HG03342 (cell line): ENCODE data around the gene TPPP.

Source experiments
- ATAC-seq: cut with Tn5 transposase; IDR thresholded peaks from one replicate; pipeline ENCODE4 v1.9.1; 2021; ENCODE audit warnings: mild to moderate bottlenecking, moderate library complexity; ENCODE audit not compliant: unreplicated experiment

Gene TPPP

DNA sequence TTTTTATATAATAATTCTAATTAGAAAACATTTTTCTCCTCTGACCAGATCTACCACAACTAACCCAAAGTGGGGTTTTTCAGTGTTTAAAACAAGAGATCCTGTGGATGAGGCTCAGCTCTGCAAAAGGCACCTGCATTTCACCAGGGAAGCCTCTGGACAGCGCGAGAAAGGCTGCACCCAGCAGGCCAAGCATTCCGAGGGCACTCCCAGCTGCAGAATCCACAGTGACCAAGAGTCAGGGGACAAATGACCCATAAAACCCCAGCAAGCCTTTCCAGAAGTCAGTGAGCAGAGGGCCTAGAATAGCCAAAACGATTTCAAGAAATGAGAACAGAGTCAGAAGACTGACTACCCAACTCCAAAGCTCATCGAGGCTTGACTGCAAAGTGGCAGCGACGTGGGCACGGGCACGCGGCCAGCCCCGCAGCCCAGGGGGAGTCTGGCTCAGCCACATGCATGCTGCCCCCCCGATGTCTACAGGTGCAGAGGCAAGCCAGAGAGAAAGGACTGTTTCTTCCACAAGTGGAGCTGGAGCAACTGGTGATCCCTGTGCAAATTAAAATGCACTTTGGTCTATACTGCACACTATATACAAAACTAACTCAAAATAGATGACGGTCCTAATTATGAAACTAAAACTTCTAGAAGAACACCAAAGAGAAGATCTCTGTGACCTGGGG is 26.2 kb downstream of the TPPP start:
- ATAC-seq: no peak

DNA sequence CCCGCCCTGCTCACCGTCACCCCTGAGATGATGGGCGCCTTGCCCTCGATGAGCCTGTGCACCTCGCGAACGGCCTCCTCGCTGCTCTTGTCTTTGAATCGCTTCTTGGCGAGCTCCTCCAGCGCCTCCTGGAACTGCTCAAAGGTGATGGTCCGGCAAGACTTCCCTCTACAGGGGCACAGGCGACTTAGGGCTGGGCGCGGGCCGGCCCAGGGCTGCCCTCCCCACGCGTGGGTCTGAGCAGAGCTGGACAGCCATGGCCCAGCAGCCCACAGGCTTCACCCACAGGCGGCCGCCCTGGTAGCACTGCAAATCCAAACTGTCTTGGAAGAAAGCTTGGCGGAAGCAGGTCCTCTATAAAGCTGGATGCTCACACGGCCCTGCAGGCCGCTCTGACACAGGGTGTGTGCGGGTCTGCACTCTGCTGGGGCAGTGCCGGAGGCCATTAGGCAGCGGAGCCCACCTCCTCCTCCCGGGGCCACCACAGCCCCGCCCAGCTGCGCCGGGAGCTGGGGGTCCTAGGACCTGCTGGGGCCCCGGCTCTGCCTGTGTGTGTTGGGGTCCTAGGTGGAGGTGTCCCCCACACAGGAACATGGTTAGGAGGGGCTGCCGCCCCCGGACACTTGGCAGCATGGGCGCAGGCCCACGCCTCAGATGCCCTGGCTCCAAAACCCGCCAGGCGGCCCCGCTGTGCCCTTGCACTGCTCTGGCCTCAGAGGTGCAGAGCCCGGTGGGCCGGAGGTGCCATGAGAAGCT is 27.0 kb downstream of the TPPP start:
- no peak for ATAC-seq

DNA sequence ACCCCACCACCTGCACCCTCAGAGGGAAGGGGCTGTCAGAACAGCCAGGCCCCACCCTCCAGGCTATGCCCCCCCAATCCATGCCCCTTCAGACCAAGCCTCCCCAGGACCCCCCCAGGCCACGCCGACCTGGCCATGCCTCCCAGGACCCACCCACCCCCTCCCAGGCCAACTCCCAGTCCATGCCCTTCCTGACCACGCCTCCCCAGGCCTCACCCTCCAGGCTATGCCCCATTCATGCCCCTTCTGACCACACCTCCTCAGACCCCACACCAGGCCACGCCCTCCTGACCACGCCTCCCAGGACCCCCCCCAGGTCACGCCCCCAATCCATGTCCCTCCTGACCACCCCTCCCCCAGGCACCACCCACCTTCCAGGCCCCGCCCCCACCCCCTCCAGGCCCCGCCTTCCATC is 27.6 kb downstream of the TPPP start:
- ATAC-seq: no peak

DNA sequence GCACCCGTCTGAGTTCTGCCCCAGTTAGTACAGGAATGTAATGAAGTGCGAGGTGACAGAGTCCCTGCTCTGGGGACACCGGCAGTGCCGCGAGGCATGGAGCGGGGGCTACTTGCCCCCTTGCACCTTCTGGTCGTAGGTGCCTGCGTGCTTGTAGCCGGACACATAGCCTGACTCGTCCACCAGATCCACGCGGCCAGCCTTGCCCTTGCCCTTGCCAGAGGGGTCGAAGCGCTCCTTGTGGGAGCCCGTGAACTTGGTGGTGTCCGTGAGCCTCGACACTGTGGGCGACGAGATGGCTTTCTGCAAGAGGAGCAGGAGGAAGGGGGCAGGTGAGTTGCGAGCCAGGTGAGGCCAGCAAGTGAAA is 28.2 kb downstream of the TPPP start:
- no peak for ATAC-seq

DNA sequence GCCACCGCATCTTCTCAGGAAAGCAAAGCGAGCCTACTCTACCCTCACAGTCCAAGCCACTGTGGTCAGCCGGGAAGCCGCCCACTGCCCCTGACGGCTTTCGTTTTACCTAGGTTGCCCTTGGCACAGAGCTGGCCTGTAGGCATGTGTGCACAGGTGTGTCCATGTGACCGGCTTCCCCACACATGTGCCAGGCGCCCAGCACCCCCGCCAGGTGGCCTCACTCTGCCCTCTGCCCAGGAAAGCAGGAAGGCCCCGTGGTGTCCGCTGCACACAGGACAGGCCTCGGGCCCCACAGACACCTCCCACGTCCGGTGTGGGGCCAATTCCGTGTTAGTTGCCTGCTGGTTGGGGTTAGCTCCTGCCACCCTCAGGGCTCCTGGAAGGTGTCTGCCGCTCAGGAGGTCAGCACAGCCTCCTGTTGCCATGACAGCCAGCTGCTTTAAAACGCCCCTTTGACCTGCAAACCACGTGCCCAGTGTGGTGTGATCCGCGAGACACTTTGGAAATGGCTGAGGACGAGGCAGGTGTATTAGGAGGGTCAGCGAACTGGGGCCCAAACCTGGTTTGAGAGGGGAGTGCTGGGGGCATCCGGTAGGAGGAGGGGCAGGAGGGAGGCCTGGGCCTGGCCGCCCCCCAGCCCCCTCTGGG is 28.7 kb downstream of the TPPP start:
- no peak for ATAC-seq

DNA sequence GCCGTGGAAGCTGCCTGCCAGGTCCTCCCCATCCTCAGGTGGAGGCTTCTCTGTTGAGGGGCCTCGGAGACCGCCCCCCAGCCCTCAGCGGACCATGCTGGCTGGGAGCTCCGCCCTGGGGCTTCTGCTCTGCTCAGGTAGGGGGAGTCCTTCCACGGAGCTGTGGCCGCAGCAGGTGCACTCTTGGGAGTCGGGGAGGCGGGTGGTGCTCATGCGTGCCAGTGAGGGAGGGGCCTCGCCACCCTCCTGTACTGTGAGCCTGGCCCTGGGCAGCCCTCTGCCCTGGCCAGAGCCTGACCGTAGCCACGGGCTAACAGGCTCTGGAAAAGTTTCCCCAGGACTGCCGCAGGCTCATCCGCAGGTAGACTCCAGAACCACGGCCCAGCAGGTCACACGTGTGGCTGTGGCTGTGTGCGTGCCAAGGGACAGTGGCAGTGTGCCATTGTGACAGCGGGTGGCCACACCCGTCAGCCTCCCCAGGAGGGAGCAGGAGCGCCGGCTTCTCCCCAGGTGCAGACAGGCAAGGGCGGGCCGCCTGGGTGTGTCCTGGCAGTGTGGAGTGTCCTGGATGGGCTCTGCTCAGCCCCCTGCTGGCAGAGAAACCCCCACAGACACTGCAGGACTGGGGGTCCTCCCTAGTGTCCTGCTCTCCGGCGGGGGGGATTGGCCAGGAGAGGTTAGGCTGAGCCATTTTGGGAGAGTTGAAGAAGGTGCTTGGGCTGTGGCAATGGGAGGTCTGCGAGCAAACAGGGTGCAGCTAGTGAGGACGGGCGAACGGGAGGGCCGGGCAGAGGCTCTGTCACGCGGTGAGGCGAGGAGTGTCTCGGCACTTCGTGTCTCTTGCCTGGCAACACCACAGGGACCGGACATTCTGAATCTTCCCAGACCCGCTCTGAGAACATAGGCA is 29.5 kb downstream of the TPPP start:
- ATAC-seq: no peak

DNA sequence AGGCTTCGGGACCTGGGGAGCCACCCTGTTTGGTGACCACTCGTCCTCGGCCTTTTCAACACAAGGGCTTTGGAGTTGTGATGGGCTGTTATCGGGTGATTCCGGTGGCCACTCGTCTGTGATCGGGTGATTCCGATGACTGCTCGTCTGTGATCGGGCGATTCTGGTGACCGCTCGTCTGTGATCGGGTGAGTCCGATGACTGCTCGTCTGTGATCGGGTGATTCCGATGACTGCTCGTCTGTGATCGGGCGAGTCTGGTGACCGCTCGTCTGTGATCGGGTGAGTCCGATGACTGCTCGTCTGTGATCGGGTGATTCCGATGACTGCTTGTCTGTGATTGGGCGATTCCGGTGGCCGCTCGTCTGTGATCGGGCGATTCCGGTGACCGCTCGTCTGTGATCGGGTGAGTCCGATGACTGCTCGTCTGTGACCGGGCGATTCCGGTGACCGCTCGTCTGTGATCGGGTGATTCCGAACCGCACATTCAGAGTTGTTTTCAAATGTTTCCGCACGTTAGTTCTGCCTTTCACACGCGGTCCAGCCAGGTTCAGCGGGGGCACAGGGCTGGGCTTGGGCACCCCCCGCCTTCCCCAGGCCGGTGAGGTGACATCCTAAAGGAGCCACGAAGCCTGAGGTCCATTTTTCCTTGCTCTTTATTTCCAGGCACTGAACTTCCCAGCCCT is 30.3 kb downstream of the TPPP start:
- ATAC-seq: no peak

DNA sequence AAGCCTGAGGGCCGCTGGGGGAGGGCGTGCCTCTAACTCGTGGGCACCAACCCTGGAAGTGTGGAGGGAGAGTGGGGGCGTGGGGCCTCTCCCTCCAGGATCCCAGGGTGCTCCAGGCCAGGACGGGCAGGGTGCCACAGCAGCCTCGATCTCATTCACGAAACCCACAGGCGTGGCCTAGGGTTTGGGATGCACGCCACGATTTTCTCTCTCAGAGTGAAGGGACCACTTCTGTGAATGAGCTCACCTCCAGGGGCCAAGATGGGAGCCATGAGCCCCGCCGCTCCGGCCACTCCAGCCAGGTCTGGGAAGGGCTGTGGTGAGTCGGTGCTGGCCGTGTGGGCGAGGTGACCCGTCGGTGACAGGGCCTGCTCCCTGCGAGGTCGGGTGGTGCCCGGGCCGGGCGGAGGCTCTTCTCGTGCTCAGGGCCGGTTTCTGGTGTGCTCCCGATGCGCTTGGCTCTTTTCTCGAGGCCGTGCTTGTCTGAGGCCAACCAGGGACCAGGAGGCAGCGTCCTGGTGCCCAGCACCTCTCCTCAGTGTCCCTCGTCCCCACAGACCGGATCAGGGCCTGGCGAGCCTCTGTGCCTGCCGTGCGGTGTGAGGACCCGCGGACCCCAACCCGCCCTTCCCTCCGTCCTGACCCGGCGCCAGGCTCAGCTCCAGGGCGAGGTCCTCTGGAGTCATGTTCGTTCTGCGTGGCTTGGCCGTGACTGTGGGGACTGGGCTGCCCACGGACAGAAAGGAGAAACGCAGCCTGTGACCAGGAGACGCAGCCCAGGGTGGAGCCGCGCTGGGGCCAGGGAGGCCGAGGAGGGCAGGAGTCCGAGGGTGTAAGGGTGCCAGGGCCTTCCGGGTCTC is 31.0 kb downstream of the TPPP start:
- ATAC-seq: no peak

DNA sequence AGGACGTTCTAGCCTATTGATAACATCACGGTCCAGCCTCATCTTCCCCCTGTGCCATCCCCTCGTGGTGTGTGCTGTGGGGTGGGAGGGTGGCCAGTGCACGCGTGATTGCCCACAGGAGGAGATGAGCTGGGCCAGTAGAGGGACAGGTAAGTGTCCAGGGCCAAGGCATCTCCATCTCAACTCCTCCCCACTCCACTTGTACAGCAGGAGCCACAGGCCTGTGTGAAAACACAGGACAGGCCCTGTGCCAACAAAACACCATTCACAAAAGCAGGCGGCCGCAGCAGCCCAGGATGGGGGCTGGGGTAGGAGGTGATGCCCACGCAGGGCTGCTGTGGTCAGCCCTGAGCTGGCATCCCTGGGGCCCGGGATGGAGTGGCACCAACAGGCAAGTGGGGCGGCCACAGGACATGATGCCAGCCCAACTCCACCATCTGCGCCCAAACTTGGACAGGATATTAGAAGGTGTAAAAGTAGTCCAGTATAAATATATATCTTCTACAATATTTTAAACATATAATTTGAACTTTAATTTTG is 32.6 kb downstream of the TPPP start:
- no peak for ATAC-seq

DNA sequence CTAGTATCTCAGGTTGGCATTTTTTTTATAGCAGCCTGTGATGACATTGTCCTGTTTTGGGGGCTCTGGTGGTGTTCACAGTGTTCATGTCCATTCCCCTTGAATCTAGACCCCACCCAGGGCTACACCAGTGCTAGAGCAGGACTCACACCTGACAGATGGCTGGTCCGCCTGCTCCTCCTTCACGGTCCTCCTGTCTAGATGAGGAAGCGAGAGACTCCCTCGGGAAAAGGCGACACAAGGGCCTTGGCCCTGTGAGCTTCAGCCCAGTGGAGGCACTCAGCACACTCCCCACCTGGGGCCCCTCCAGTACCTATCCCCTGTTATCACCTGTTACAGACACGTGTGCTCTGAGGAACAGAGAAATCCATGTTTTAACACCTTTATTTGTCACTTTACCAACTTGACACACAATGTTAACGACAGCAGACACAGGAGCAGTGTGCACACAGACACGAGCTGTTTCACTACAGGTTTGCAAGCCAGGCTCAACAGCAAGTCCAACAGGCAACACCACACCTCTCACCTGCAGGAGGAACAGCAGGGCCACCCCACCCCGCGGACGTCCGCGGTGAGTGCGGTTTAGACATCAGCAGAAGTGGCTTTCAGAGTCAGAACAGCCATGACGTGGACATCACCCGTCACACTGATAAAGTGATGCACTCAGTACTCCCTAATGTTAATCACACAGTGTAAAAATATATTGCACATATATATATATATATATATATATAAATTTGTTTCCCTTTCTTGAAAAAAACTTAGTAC is 33.5 kb downstream of the TPPP start:
- no peak for ATAC-seq

DNA sequence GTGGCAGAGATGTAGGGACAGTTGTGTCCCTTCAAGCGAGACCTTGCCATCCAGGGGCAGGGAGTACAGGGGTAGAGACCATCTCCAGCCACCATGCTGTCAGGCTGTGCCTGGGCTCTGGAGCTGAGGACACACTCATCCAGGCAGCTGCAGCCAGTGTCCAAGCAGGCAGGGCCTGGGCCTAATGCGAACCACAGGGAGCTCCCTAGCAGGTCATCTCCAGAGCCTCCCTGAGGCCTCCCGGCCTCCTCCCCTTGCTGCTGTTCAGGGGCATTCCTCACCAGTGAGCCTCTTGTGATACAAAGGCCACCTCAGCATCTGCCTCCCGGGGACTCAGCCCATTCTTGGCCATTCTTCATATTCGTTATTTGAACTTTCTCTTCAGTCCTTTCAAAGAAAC is 35.0 kb downstream of the TPPP start:
- no peak for ATAC-seq

DNA sequence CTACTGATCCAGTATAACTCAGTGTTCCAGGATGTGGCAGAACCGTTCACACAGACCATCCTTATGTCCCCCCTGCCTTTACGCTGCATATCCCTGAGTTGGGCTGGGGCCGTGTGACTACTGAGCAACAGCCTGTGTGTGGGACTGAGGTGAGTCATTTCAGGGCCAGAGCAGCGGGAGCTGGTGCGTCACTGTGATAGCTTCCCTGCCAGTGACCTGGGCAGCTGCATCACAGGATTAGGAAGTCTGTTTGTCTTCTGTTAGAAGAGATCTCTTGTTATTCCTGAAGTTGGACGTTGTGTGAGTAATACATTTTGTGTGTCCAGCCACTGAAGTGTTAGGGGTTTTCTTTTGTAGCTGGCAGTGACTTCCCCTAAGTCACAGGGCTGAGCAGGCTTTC is 35.6 kb downstream of the TPPP start:
- no peak for ATAC-seq

DNA sequence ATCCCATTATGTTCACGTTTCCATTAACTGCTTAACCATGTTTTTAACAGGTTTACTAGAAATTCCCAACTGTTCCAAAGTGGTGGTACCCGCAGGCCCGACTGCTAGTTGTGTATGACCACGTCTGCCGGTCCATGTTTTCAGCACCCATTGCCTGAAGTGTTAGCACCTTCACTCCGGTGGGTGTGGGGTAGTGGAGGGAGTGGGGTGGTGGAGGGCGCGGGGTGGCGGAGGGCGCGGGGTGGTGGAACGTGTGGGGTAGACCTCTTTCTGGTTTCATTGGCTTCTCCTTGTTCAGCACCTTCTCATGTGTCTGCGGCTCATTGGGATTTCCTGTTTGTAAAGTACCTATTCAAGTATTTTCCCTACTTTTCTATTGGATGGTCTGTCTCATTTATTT is 37.7 kb downstream of the TPPP start:
- ATAC-seq: no peak

DNA sequence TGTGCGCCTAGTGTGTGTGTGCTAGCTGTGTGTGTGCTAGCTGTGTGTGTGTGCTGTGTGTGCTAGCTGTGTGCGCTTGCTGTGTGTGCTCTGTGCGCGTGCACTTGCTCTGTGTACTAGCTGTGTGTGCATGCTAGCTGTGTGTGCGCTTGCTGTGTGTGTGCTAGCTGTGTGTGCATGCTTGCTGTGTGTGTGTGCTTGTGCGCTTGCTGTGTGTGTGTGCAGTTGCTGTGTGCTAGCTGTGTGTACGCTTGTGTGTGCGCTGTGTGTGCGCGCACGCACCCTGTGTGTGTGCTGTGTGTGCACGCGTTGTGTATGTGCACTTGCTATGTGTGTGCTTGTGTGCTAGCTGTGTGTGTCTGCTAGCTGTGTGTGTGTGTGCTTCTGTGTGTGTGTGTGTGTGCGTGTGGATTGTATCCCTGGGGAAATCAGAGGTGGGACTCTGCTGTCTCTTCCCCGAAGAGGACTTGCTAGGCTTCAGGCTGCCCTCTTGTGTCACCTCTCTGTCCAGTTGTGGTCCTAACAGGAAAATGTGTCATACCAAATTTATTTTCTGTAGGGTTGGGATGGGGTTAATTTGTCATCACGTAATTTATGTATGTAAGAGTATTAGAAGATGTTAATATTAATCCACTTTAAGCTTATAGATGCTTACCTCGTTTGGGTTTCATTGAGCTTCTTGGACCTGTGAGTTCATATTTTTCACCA is 38.9 kb downstream of the TPPP start:
- ATAC-seq: no peak

DNA sequence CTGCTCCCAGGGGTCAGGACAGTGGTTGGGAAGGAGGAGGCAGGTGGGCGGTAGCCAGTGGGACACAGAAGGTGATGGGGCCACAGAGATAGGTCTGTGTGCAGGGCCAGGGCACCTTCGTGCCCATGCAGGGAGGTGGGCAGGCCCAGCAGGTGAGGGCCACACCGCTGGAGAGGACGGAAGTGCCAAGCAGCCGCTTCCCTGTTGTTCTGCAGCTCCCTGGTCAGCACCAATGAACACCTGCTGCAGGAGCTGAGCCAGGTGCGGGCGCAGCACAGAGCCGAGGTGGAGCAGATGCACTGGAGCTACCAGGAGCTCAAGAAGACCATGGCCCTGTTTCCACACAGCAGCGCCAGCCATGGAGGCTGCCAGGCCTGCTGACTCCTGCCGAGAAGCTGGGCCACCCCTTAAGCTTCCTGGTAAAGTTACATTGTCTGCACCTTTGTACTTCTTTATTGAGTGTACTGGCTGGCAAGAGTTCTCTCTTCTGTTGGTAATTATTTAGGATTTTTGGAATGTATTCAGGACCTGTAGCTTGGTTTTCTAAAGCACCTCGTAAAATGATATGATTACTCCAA is 40.3 kb downstream of the TPPP start:
- ATAC-seq: no peak

DNA sequence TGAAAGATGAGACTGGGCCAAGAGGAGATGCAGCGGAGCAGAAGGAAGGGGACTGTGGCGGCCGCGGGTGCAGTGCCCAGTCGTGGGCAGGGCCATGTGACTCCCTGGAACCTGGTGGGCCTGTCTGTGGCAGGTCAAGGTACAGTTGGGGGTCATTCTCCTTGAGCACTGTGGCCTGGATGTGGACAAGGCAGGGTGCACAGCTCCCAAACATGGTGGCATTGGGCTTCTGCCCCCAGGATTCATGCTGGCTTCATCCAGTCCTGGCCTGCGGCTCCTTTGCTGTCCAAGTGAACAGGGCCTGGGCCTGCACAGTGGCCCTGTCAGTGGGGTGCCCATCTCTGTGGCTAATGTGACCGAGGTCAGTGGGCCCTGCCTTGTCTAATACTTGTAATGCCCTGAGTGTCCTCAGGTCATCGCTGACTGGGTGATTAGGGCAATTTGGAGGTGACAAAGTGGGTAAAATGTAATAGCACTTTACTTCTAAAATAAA is 41.1 kb downstream of the TPPP start:
- no peak for ATAC-seq

DNA sequence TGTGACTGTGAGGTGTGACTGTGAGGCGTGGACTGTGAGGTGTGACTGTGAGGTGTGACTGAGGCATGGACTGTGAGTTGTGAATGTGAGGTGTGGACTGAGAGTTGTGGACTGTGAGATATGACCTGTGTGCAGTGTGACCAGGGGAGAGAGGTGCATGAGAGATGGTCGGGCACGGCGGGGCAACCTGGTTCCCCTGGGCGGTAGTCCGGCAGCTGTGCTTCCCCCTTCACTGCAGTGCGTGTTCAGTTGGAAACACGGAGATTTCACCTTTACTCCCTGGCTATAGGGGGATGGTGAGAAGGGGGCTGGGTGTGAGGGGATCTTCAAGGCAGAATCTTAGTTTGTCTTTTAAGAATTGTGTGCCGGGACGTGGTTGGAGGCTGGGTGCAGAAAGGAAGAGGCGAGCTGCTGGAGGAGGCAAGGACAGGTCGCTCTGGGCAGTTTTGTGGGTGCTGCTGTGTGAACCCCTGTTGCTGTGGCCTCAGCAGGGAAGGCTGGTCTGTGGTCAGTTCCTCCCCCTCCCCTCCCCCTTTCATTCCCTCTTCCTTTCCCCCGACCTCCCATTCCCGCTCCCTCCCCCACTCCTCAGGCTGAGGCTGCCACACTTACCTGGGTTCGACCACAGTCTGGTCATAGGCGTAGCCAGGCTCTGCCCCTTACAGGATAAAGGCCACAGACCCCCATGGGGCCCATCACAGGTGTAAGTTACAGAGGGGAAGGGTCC is 41.7 kb downstream of the TPPP start:
- ATAC-seq: no peak
